WERI-Rb-1 (cell line): ENCODE measurements around the gene SV2A.
"Not testable (repeated sequence)": the region's sequence is repeated elsewhere in the genome, so short reads cannot be mapped to it uniquely, and the experiment has no call there.

Experiments
- DNase-seq: peaks from one replicate; pipeline ENCODE4 v3.0.0-alpha.2; 2020
- H3K27ac ChIP-seq: fragments of 250-450 bp; sonication (Bioruptor Pico); 2 replicates; pipeline ENCODE4 v1.5.1; 2020; ENCODE audit warnings: mild to moderate bottlenecking, moderate library complexity
- H3K27me3 ChIP-seq: fragments of 250-450 bp; sonication (Bioruptor Pico); 2 replicates; pipeline ENCODE4 v1.5.1; 2021; ENCODE audit warnings: mild to moderate bottlenecking, low read depth, moderate library complexity; ENCODE audit not compliant: insufficient read depth, severe bottlenecking
- H3K36me3 ChIP-seq: fragments of 250-450 bp; sonication (Bioruptor Pico); 2 replicates; pipeline ENCODE4 v1.5.1; 2020; ENCODE audit warnings: mild to moderate bottlenecking, moderate library complexity
- H3K4me3 ChIP-seq: 2 replicates; pipeline ENCODE4 v1.5.1; 2011; ENCODE audit warnings: low read depth, mild to moderate bottlenecking, control low read depth, low read length
- H3K9me3 ChIP-seq: fragments of 250-450 bp; sonication (Bioruptor Pico); 2 replicates; pipeline ENCODE4 v1.5.1; 2021; ENCODE audit warnings: mild to moderate bottlenecking, moderate library complexity; ENCODE audit not compliant: severe bottlenecking
- TF ChIP-seq, protein P1 (sequence below): IDR thresholded peaks from 2 replicates; pipeline ENCODE4 v1.5.1; 2011; ENCODE audit warnings: low read depth, mild to moderate bottlenecking, control low read depth, inconsistent platforms, low read length

SV2A gene

DNA sequence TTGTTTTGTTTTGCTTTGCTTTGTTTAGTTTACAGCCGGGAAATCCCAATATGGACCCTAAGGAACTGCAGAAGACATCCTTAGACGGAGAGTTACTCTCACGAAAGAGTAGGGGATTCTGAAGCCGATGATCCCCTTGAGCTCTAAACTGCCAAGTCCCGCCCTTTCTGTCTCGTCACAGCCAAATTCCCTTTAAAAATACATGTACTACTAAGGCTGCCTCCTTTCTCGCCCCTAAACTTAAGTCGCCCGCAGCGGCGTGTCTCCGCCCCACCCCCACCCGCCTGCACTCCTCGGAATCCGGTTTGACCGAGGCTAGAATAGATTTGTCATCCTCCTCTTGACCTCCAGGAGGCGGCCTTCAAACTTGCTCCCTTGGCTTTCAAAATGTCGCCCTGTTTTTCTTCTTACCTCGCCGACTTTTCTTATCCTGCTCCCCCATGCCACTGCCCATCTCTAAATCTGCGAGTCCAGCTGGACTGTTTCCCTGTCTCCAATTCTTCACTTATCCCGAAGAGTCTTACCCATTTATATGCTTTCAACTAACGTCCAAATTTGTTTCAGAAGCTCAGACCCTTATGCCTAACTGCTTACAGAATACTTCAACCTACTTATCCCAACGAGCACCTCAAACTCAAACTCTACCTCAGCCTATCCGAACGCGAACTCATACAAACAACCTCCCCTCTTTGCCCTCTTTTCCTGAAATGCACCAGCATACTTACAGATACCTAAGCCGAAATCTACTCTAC lies 29.2 kb downstream of the SV2A start:
- TF ChIP-seq, protein P1, sequence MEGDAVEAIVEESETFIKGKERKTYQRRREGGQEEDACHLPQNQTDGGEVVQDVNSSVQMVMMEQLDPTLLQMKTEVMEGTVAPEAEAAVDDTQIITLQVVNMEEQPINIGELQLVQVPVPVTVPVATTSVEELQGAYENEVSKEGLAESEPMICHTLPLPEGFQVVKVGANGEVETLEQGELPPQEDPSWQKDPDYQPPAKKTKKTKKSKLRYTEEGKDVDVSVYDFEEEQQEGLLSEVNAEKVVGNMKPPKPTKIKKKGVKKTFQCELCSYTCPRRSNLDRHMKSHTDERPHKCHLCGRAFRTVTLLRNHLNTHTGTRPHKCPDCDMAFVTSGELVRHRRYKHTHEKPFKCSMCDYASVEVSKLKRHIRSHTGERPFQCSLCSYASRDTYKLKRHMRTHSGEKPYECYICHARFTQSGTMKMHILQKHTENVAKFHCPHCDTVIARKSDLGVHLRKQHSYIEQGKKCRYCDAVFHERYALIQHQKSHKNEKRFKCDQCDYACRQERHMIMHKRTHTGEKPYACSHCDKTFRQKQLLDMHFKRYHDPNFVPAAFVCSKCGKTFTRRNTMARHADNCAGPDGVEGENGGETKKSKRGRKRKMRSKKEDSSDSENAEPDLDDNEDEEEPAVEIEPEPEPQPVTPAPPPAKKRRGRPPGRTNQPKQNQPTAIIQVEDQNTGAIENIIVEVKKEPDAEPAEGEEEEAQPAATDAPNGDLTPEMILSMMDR = peak; percentile 84
- Histone ChIP-seq H3K9me3 (no peaks in the 10 kb centered on the region), H3K27ac (peak overlapping the region; percentile 89), H3K4me3 (peak overlapping the region; percentile 74), H3K27me3 (no peaks in the 10 kb centered on the region), H3K36me3 (no peaks in the 10 kb centered on the region; the same call in 1 of the 2 replicates)
- peak; percentile 94 for DNase-seq

DNA sequence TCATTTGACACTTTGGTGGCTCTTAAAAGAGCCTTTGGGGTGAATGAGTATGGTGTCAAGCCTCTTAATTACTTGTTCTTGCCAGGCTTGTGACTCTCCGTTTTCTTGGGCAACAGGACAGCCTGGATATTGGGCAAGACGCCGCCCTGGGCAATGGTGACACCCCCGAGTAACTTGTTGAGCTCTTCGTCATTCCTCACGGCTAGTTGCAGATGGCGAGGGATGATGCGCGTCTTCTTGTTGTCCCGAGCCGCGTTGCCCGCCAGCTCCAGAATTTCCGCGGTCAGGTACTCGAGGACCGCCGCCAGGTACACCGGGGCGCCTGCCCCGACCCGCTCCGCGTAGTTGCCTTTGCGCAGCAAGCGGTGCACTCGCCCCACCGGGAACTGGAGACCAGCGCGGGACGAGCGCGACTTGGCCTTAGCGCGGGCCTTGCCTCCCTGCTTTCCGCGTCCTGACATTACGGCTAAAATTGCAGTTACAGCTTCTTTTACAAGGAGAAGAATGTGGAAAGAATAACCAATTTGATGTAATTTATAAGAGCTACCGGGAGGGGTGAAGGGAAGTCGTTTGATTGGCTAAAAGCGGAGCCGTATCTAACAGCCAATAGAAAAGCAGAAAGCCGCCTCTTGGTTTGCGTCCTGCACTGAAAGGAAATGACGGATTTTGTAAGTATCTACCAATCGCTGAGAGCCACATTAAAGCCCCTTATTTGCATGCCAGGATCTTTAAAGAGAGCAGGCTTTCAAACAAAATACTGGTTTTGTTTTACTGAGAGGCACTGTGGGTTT lies 30.0 kb downstream of the SV2A start:
- peak; percentile 93 for DNase-seq
- Histone ChIP-seq H3K4me3 (peak overlapping the region; percentile 74), H3K36me3 (no peaks in the 10 kb centered on the region; the same call in 1 of the 2 replicates), H3K27me3 (no peaks in the 10 kb centered on the region), H3K9me3 (no peaks in the 10 kb centered on the region), H3K27ac (peak overlapping the region; percentile 89)
- TF ChIP-seq, protein P1 = no peak

DNA sequence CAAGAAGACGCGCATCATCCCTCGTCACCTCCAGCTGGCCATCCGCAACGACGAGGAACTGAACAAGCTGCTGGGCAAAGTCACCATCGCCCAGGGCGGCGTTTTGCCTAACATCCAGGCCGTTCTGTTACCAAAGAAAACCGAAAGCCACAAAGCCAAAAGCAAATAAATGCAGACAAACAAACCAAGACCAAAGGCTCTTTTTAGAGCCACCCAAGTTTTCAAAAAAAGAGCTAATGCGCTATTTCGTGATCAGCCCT lies 30.5 kb downstream of the SV2A start:
- Histone ChIP-seq H3K27ac (peak overlapping the region; percentile 89), H3K4me3 (peak overlapping the region; percentile 74)
- not testable (repeated sequence) for H3K27me3 ChIP-seq, DNase-seq, H3K9me3 ChIP-seq, H3K36me3 ChIP-seq

DNA sequence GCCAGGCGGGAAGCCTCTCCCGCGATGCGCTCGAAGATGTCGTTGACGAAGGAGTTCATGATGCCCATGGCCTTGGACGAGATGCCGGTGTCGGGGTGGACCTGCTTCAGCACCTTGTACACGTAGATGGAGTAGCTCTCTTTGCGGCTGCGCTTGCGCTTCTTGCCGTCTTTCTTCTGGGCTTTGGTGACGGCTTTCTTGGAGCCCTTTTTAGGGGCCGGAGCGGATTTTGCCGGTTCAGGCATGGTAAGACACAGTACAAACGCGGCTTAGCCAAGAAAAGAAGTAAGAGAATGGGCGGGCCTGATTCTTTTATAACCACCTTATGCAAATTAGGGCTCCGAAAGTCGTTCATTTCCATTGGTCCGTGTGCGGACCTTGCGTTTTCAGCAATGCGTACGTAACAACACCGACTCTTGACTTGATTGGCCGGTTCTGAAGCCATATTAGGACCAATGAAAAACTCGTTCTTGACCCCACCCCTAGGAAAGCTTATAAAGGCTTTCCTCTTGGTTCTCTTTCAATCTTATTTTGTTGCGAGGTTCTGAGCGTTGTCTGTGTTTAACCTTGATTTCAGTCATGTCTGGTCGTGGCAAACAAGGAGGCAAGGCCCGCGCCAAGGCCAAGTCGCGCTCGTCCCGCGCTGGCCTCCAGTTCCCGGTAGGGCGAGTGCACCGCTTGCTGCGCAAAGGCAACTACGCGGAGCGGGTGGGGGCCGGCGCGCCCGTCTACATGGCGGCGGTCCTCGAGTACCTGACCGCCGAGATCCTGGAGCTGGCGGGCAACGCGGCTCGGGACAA lies 31.0 kb downstream of the SV2A start:
- Histone ChIP-seq H3K27me3 (no peaks in the 10 kb centered on the region), H3K36me3 (no peaks in the 10 kb centered on the region; the same call in 1 of the 2 replicates), H3K27ac (peak overlapping the region; percentile 91), H3K9me3 (no peaks in the 10 kb centered on the region), H3K4me3 (peak overlapping the region; percentile 82)
- TF ChIP-seq, protein P1 = no peak
- DNase-seq = peak; percentile 97

DNA sequence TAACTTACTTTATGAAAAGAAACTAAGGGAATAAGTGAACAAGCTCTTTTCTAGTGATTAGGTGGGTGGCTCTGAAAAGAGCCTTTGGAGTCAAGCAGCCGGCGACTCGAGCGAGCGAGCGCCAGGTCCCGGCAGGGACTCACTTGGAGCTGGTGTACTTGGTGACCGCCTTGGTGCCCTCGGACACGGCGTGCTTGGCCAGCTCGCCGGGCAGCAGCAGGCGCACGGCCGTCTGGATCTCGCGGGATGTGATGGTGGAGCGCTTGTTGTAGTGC lies 31.6 kb downstream of the SV2A start:
- DNase-seq, H3K9me3 ChIP-seq: not testable (repeated sequence)
- peak overlapping the region; percentile 91 for H3K27ac ChIP-seq

DNA sequence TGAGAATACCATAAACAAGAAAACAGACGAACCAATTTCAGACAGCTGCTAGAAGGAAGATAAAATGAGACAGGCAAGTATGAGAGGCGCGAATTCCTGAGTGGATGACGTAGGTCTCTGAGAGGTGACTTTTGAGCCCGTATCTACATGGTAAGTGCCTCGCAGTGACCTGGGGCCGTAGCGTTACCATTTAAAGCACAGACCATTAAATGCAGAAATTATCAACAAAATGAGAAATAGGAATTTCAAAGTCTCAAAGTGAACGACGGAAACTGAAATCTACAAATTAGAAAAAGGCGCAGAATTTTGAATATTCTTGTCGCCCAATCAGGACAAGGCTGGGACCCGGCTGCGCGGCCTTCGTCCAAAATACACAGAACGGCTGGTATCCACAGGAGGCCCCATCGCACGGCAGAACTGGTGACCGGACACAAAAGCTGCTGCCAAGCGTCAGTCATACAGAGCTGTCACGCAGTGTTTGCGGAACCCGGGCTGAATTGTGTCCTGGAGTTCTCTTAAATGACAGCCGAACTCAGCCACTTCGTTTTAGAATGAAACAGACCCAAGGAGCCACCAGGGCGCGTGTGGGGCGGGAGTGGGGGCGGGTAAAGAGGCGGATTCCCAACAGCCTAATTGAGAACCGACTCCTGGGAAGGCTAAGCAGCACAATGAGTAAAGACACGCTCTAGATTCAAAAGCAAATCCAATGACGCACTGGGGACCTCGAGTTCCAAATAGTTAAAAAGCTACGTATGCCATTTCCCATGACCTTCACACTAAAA lies 32.1 kb downstream of the SV2A start:
- no peaks in the 10 kb centered on the region; the same call in 1 of the 2 replicates for H3K36me3 ChIP-seq
- TF ChIP-seq, protein P1 = no peak
- peak; percentile 87 for DNase-seq
- peak overlapping the region; percentile 82 for H3K4me3 ChIP-seq
- no peaks in the 10 kb centered on the region for H3K27me3 ChIP-seq
- no peaks in the 10 kb centered on the region for H3K9me3 ChIP-seq
- peak overlapping the region; percentile 91 for H3K27ac ChIP-seq

More for the DNA sequence above, 31.6 kb downstream of the SV2A start:
- not testable (repeated sequence) for H3K27me3 ChIP-seq, H3K36me3 ChIP-seq
- peak overlapping the region; percentile 82 for H3K4me3 ChIP-seq
